TTC549 (cell line): ENCODE measurements around the gene E2F1.
"Not testable (repeated sequence)": the region's sequence is repeated elsewhere in the genome, so short reads cannot be mapped to it uniquely, and the experiment has no call there.

ENCODE experiments used
- FAIRE-seq: peaks from 2 replicates; lab custom pipeline; 2012; peaks lifted over from hg19 to GRCh38; lab: Jason Lieb, UNC

The E2F1 gene

DNA sequence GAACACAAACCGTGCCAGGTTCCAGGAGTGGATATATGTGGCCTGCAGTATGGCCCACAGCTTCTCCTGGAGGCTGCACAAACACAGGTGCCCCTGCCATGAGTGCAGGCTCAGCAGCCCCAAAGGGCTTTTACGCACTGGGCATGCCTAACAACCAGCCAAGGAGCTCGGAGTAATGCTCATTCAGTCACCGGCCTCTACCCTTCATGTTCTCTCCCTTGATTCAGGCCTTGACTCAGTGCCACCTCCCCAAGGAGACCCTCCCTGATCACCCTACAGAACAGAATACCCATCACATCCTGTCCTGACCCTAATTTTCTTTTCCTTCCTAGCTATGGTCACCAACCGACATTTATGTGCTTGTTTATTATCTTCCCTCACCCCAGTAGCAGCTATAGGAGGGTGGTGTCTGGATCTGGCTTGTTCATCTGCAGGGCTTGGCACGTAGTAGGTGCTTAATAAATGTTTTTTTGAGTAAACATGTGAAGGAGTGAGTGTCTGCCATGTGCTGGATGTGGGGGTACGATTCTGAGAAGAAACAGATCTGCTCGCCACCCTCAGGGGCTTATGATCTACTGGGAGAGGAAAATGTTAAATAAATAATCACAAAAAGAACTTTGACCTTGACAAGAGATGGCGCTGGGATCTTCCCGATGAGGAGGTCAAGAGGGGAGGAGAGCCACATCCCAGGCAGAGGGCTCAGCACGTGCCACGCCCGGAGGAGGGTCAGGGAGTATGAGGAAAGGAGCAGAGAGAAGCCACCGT lies 24.7 kb upstream of the E2F1 start:
- no peak for FAIRE-seq

DNA sequence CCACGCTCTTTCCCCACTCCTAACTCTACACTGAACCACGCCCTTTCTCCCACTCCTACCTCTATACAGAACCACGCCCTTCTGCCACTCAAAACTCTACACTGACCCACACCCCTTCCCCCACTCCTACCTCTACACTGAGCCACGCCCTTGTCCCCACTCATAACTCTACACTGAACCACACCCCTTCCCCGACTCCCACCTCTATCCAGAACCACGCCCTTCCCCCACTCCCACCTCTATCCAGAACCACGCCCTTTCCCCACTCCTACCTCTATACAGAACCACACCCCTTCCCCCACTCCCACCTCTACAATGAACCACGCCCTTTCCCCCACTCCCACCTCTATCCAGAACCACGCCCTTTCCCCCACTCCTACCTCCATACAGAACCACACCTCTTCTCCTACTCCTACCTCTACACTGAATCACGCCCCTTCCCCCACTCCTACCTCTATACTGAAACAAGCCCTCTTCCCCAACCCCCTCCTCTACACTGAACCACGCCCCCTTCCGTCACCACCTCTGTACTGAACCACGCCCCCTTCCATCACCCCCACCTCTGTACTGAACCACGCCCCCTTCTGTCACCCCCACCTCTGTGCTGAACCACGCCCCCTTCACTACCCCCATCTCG lies 23.8 kb upstream of the E2F1 start:
- no peak for FAIRE-seq

DNA sequence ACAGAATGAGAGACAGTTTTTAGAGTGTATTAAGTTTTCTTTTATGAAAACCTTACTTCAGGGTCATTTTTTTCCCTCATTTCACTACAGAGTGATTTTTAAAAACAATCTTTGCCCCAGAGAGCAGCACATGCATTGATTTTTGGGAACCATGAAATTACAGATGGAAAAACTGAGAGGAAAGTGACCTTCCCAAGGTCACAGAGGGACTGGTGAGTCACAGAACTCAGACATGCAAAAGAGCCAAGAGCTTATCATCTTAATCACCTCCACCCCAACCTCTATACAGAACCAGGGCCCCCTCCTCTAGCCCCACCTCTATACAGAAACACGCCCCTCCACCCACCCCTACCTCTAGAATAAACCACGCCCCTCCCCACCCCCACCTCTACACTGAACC lies 23.2 kb upstream of the E2F1 start:
- no peak for FAIRE-seq

DNA sequence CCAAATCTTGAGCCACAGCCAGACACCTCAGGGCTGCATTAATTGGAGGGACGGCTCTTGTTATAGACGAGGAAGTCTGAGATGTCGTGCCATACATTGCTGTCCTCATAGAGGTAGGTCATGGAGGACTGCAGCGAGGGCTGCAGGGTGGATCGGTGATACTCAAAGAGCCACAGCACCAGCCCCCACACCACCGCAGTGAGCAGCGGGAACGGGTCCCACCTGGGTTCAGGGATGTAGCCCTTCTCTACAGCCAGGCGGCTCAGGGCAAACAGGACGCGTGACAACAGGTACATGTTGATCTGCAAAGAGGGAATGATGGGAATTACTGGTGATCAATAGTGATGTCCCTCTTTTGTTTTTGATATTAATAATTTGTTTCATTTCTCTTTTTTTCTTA lies 21.5 kb upstream of the E2F1 start:
- FAIRE-seq: no peak

DNA sequence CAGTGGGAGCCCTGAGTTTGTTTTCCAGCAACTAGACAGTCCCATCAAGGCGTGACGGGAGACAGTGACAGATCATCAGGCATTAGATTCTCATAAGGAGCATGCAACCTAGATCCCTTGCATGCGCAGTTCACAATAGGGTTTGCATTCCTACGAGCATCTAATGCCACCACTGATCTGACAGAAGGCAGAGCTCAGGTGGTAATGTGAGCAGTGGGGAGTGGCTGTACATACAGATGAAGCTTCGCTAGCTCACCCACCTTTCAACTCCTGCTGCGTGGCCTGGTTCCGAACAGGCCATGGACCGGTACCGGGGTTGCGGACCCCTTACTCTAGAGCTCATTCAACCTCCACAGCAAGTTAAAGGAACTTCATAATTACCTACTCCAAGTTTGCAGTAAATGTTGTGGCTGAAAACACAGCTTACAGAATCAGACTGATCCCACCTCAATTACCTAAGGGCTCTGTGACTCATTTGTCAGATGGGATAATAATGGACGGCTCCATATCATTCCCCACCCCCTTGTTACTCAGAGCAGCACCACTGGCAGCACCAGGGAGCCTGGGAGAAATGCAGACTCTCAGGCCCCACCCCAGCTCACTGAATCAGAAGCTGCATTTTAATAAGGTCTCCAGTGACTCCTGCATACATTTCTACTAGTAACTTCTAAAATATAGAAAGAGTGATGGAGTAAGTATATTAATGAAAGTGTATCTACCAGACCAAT lies 18.2 kb upstream of the E2F1 start:
- FAIRE-seq: no peak

DNA sequence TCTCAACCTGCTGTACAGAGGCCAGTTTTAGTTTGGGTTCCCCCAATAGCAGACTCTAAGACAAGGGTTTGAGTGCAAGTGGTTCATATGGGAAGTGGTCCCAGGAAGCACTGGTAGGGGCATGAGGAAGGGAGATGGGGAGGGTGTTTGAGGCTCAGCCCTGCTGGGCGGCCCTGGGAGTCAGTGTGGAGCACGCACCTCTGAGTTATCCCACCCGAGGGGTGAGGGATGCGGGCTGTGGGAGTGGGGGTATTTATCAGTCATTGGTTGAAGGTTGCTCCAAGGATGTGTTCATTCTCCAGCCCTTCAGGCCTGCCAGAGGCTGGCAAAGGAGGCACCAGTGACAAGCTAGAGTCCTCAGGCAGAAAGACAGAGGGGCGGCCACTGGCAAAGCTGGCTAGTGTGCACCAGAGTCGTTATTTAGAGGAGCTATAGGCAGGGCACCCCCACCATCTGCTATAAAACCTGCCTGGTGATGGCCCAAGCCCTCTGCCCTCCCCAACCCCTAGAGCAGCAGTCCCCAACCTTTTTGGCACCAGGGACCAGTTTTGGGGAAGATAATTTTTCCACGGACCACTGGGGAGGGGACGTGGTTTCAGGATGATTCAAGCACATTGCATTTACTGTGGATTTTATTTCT lies 17.4 kb upstream of the E2F1 start:
- FAIRE-seq: no peak

DNA sequence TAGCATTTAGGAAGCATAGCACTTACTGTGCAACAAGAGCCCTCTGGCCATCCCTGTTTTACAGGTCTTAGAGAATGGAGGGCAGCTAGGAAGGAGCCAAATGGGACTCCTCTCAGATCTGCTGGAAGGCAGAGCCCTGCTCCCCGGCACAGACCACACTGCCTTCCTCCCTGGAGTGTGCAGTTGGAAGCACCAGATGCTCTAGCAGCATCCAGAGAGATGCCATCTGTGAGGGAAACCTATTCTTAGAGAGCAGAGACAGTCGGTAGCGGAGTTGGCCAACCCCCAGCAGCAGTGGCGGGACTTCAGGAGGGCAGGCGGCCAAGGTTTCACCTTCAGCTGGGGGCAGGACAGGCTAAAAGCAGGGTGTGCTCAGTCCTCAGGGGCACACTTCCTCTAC lies 16.7 kb upstream of the E2F1 start:
- no peak for FAIRE-seq

DNA sequence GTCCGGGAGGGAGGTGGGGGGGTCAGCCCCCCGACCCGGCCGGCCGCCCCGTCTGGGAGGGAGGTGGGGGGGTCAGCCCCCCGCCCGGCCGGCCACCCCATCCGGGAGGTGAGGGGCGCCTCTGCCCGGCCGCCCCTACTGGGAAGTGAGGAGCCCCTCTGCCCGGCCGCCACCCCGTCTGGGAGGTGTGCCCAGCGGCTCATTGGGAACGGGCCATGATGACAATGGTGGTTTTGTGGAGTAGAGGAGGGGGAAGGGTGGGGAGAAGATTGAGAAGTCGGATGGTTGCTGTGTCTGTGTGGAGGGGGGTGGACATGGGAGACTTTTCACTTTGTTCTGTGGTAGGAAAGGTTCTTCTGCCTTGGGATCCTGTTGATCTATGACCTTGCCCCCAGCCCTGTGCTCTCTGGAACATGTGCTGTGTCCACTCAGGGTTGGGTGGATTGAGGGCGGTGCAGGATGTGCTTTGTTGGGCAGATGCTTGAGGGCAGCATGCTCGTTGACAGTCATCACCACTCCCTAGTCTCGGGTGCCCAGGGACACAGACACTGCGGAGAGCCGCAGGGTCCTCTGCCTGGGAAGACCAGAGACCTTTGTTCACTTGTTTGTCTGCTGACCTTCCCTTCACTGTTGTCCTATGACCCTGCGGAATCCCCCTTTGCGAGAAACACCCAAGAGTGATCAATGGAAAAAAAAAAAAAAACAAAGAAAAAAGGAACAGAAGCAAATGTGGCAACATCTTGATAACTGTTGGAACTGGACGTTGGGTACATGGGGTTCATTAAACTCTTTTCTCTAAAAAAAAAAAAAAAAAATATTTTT lies 15.7 kb upstream of the E2F1 start:
- no peak for FAIRE-seq

DNA sequence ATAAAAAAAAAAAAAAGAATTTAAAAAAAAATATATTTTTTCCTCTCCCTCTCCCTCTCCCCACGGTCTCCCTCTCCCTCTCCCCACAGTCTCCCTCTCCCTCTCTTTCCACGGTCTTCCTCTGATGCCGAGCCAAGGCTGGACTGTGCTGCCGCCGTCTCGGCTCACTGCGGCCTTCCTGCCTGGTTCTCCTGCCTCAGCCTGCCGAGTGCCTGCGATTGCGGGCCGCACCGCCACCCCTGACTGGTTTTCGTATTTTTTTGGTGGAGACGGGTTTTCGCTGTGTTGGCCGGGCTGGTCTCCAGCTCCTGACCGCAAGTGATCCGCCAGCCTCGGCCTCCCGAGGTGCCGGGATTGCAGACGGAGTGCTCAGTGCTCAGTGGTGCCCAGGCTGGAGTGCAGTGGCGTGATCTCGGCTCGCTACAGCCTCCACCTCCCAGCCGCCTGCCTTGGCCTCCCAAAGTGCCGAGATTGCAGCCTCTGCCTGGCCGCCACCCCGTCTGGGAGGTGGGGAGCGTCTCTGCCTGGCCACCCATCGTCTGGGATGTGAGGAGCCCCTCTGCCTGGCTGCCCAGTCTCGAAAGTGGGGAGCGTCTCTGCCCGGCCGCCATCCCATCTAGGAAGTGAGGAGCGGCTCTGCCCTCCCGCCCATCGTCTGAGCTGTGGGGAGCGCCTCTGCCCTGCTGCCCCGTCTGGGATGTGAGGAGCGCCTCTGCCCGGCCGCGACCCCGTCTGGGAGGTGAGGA lies 14.7 kb upstream of the E2F1 start:
- not testable (repeated sequence) for FAIRE-seq

DNA sequence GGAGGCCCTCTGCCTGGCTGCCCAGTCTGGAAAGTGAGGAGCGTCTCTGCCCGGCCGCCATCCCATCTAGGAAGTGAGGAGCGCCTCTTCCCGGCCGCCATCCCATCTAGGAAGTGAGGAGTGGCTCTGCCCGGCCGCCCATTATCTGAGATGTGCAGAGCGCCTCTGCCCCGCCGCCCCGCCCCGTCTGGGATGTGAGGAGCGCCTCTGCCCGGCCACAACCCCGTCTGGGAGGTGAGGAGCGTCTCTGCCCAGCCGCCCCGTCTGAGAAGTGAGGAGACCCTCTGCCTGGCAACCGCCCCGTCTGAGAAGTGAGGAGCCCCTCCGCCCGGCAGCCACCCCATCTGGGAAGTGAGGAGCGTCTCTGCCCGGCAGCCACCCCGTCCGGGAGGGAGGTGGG lies 12.8 kb upstream of the E2F1 start:
- not testable (repeated sequence) for FAIRE-seq

DNA sequence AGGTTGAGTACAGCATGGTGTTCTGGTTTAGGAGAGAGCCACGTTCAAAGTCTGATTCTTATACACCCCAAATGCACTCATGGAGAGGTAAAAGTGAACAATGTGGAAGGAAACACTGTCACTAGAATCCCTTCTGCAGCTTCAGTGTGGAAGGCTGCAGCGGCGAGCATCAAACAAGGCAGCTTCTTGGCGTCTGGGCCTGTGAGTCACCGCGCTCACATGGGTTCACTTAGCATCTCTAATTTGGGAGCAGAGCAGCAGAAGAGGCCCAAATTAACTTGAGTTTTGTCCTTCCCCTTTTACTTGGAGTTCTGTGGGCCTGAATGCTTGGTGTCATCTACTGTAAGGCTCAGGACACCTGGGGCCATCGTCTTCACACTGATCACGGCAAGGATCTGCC lies 10.9 kb upstream of the E2F1 start:
- no peak for FAIRE-seq

DNA sequence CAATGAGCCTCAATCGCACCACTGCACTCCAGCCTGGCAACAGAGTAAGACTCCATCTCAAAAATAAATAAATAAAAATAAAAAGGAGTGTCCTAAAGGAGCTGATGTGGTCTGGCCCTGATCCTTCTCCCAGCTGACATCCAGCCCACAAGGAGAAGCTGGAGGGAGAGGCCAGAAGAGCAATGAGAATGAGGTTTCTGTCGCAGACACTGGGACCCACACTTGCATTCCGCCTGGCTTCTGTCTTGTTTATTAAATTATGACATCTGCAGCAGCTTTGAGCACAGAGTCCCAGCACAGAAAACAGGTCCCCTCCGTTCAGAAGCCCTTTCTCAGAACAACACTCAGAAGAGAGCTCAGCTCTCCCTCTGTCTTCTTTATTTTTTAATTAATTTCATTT lies 10.3 kb upstream of the E2F1 start:
- no peak for FAIRE-seq

DNA sequence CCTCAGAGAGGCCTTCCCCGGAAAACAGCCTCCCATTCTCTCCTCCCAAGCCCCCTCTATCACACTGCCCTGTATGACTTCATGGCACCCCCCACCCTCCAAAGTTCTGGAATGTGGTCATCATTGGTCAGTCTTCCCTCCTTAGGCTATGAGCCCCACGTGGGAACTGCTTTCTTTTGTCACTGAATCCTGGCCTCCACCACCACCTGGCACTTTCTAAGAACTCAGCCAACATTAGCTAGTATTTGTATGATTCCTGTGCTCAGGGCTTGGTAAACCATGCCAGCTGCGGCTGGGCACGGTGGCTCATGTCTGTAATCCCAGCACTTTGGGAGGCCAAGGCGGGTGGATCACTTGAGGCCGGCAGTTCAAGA lies 8.4 kb upstream of the E2F1 start:
- FAIRE-seq: no peak

DNA sequence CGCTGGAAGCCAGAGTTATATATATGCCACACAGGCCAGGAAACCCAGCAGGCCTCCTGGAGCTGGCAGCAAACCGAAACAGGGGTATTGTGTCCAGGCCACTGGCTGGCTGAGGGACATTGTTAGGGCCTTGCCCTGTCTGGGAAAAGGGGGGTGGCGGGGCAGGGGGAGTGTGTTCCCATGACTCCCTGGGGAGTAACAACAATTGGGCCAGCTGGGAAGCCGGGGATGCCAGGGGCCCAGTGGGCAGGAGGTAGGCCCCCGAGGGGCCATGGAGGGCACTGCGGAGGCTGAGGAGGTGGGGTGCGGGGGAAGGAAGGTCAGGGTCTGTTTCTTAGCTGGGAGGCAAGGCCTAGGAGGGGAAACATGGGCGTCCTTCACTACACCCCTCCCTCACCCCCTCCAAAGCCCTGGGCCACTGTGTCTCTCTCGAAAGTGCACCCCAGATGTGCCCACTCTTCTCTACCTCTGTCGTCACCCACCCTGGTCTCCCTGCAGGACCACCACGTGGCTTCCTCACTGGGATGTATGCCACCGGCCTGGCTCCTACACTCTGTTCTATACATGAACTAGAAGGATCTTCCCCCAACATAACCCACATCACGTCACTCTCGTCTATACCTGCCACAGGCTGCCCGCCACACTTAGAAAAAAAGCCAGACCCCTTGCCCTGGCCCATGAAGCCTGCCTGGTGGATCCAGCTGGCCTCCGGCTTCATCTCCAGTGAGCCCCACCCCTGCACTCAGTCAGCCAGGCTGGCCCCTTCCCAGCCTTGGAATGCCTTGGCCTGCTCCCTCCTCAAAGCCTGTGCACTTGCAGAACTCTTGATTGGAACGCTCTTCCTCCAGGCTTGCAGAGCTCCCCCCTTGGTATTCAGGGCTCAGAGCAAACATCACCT lies 7.8 kb upstream of the E2F1 start:
- FAIRE-seq: no peak

DNA sequence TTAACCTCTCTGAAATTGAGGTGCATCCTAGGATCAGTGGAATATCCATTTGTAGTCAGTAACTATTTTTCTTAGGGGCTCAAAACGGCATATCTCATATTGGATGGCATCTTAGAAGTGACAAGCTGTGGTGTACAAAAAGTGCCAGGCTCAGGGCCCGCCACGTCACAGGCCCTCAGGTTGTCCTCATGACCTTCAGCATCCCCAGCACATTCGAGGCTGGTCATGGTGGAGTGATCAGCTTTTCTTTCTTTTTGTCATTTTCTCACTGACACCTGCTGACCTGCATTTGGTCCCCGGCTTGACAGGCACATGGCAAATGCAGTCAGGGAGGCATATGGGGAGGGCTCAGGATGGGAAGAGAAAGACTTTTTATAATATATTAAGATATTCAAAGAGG lies 7.1 kb upstream of the E2F1 start:
- FAIRE-seq: no peak

DNA sequence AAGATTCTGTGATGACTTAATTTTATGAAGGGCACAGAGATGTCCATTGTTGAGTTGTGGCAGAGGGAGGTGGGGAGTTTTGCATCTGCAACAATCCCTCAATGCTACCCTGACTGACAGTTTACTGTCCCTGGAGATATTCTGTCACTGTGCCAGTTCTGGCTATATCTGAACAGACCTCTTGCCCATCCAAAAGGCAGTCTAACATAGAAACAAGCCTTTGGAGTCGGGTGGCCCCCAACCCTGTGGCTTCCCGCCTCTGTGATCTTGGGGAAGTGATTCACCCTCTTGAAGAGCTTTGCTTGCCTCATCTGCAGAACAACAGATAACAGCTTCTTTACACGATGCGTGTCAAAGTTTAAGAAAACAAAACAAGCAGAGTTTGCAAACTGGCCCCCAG lies 3.8 kb upstream of the E2F1 start:
- FAIRE-seq: no peak

DNA sequence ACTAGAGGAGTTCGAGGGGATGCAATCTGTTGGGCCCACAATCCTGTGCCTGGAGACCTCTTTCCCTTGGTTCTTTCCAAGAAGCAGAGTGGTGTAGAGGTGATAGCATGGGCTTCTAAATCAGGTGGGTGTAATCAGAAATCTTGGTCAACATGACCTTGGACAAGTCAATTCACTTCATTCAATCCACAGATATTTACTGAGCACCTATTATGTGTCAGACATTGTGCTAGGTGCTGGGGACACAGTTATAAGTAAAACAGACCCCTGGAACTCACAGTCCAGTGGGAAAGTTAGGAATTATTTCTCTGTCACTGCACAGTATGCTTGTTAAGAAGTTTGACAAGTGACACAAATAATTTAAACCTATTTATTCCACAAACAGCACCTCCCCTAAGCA lies 3.3 kb upstream of the E2F1 start:
- no peak for FAIRE-seq

DNA sequence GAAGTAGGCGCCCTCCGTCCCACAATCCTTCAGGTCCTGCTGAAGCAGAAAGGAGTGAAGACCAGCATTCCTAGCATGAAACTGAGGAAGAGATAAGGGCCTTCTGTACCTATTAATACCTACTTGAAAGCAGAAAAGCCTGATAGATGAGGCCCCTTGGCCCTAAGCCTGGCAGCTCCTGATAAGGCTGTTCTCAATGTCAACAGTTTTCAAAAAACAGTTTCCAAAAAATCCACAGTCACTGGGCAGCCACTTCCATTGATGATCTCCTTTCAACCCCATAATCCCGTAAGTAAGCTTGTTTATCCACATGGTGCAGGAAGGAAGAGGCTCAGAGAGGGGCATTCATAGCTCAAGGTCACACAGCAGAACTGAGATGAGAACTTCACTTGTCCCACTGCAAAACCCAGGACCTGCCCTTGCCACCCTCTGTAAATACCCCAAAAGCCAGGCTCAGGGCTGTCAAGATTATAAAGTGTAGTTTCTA lies 2.8 kb upstream of the E2F1 start:
- no peak for FAIRE-seq

DNA sequence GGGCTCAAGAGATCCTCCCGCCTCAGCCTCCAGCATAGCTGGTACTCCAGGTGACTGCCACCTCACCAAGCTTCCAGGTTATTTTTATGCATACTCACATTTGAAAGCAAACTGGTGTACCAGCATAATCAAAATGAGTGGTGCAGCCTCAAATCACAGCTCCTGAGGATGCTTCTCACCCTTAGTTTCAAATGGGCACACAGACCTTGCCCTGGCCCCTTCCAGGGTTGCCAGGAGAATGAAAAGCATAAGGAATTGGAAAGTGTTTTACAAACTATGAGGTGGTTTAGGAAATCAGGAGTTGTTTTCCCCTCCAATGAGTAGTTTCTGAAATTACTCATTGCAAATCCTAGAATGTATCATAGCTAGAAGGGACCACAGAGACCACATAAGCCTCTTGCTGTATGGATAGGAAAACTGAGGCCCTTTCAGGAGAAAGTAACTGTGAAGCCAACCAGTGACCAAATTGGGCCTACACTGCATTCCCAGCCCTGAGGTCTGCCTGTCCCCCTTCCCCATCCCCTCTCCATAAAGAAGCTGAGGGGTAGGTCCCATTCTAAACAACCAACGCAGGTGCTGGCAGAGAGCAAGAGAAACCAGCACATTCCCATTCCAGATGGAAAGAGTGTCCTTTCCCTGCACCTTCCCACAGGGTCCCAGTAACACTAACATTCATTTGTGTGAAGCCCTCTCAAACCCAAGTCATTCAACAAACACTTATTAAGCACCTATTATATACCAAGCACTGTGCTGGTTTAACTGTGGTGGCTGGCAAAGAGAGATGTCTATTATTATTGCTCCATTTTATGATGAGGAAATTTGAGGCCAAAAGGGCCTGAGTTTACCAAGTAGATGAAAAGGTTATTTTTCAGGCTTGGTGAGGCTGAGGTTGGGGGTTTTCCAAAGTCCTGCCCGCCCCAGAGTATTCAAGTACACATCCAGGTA lies 2.1 kb upstream of the E2F1 start:
- FAIRE-seq: no peak
